T-helper 1 cell treated with Interleukin-12 subunit alpha and Interleukin-12 subunit beta and Interleukin-4 antibody, amounts not matched to agents 30 μg/mL and 1 μg/mL, for 36 hours (primary cell): Measurements from ENCODE around the gene GCLC.
"Not testable (repeated sequence)": the region's sequence is repeated elsewhere in the genome, so short reads cannot be mapped to it uniquely, and the experiment has no call there.

Experiments
- H3K27ac Mint-ChIP-seq: one replicate; pipeline ENCODE4 v1.8.0; 2021; ENCODE audit warnings: mild to moderate bottlenecking, mixed read lengths
- H3K27me3 Mint-ChIP-seq: one replicate; pipeline ENCODE4 v1.8.0; 2021; ENCODE audit warnings: low read depth, mixed read lengths
- H3K36me3 Mint-ChIP-seq: one replicate; pipeline ENCODE4 v1.8.0; 2021; ENCODE audit warnings: low read depth, mixed read lengths
- H3K4me1 Mint-ChIP-seq: one replicate; pipeline ENCODE4 v1.8.0; 2021; ENCODE audit warnings: low read depth, mixed read lengths
- H3K4me3 Mint-ChIP-seq: one replicate; pipeline ENCODE4 v1.8.0; 2021; ENCODE audit warnings: mild to moderate bottlenecking, moderate library complexity, mixed read lengths
- H3K9me3 Mint-ChIP-seq: one replicate; pipeline ENCODE4 v1.8.0; 2021; ENCODE audit warnings: mixed read lengths

GCLC gene

DNA sequence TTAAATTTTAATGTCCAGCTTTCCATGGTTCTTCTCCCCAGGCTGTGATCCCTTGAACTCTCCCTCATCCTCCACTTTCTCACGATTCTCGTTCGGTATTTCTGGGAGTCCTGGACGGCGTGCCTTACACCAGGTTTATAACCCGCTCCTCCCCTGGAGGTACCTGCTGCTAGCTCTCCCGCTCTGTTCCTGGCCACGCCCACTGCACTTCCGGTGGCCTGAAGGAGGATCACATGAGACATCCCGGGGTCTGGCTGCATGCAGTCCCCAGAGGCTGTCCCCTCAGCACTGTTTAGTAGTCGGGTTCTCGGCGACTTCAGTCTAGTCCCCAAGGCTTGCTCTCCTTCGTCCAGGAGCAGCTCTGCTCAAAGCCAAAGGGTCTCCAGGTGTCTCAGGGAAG, 28.4 kb upstream of the GCLC start:
- Mint-ChIP-seq H3K36me3 (no peaks in the 10 kb centered on the region), H3K27me3 (no peaks in the 10 kb centered on the region), H3K4me3 (no peak overlapping the region), H3K9me3 (no peaks in the 10 kb centered on the region), H3K27ac (no peak overlapping the region), H3K4me1 (no peaks in the 10 kb centered on the region)

DNA sequence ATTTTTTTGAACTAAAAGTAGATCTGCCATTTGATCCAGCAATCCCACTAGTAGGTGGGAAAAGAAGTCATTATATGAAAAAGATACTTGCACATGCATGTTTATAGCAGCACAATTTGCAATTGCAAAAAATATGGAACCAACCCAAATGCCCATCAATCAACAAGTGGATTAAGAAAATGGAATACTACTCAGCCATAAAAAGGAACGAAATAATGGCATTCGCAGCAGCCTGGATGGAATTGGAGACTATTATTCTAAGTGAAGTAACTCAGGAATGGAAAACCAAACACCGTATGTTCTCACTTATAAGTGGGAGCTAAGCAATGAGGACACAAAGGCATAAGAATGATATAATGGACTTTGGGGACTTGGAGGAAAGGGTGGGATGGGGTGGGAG, 27.5 kb upstream of the GCLC start:
- not testable (repeated sequence) for H3K9me3 Mint-ChIP-seq, H3K4me3 Mint-ChIP-seq, H3K27ac Mint-ChIP-seq, H3K36me3 Mint-ChIP-seq, H3K27me3 Mint-ChIP-seq, H3K4me1 Mint-ChIP-seq

DNA sequence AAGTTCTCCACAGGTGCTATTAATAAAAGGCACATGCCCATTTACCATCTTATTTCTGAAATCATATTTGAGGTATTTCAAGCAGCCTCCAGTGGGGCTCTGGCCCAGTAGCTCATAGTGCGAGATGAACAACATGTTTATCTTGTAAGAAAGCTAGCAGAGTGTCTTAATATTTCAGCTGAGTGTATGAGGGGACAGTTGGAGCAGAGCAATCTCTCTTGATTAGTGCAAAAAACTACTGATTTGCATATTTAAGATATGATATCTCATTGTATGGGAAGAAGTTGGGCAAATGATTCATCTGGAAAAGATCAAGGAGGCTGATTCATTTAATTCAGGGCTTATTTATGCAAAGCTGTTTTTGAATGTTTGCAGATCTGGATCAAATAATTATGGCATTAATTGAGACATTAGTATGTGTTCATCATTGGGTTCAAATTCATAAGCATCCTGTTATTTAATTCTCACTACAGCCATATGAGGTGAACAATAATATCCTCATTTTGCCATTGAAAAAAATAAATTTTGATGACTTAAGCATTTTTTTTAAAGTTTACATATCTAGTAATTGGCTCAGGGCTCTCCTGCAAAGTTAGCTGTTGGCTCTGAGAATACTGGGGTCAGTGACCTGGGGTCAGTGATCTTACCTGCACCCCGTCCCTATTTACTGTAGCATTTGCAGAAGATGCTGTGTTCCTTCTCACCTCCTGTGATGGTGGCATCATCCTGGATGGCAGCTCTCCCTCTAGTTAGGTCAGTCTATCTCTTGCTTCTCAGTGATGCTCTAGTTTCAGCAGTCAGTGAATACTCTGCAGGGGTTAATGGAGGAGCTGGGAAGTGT, 24.1 kb upstream of the GCLC start:
- Mint-ChIP-seq H3K4me1 (no peaks in the 10 kb centered on the region), H3K4me3 (no peak overlapping the region), H3K9me3 (no peaks in the 10 kb centered on the region), H3K27me3 (peaks cover 9% of the 10 kb centered on the region), H3K27ac (no peak overlapping the region), H3K36me3 (no peaks in the 10 kb centered on the region)

DNA sequence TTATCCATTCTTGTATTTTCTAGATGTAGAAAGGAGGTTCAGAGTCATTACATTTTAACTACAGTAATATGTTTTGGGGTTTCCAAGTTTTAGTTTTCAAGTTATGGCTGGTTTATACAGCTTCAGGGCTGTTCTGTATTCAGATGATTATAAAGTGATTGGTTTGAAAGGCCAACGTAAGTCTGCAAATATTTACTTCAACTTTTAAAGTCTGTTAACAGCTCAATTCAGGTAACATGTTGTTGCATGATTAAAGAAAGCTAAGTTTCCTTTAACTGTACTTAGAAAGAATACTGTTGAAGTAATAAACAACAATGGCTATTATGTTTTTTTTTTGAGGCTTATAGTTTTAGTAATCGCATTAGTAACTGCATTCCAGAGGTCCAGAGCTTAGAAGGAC, 22.8 kb upstream of the GCLC start:
- H3K36me3 Mint-ChIP-seq, result no peaks in the 10 kb centered on the region
- H3K4me3 Mint-ChIP-seq, result no peak overlapping the region
- no peaks in the 10 kb centered on the region for H3K4me1 Mint-ChIP-seq
- no peaks in the 10 kb centered on the region for H3K9me3 Mint-ChIP-seq
- H3K27ac Mint-ChIP-seq, result no peak overlapping the region
- peaks cover 15% of the 10 kb centered on the region for H3K27me3 Mint-ChIP-seq

DNA sequence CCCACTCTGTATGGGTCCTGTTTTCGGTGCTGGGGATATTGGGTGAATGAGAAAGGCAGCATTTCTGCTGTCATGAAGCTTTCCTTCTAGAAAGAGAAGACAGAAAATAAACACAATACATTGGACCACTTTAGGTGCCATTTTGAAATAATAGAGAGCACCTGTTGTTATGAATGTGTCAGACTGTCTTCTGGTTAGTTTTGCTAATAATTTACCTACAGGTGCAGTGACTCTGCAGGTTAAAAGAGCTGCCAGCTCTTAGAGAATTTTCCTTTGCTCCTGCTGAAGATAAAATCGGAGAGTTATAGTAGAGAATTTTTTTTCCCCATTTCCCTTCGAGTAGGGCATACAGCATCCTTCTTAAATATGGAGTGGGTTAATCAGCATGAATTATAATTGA, 21.9 kb upstream of the GCLC start:
- Mint-ChIP-seq H3K4me1 (no peaks in the 10 kb centered on the region), H3K4me3 (no peak overlapping the region), H3K9me3 (peaks cover 2% of the 10 kb centered on the region), H3K27ac (no peak overlapping the region), H3K27me3 (peaks cover 23% of the 10 kb centered on the region), H3K36me3 (no peaks in the 10 kb centered on the region)

DNA sequence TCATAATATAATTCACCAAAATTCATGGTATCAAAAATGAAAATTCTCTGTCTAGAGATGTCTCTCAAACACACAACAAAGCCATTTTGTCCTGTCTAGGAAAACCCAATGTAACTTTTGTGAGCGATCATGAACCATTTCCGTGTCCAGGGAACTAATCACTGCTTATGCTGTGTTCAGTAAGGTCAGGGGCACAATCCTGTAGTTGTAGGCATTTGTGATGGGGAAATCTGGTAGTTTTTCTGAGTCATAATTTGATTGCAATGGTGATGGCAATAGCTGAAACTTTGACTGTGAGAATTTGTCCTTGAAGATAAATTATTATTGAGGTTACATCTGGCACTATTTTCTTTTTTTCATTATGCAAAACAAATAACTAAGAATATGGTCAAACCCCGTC, 21.0 kb upstream of the GCLC start:
- no peaks in the 10 kb centered on the region for H3K36me3 Mint-ChIP-seq
- no peaks in the 10 kb centered on the region for H3K4me1 Mint-ChIP-seq
- no peak overlapping the region for H3K27ac Mint-ChIP-seq
- H3K9me3 Mint-ChIP-seq, result peaks cover 7% of the 10 kb centered on the region
- no peak overlapping the region for H3K4me3 Mint-ChIP-seq
- peaks cover 23% of the 10 kb centered on the region for H3K27me3 Mint-ChIP-seq

DNA sequence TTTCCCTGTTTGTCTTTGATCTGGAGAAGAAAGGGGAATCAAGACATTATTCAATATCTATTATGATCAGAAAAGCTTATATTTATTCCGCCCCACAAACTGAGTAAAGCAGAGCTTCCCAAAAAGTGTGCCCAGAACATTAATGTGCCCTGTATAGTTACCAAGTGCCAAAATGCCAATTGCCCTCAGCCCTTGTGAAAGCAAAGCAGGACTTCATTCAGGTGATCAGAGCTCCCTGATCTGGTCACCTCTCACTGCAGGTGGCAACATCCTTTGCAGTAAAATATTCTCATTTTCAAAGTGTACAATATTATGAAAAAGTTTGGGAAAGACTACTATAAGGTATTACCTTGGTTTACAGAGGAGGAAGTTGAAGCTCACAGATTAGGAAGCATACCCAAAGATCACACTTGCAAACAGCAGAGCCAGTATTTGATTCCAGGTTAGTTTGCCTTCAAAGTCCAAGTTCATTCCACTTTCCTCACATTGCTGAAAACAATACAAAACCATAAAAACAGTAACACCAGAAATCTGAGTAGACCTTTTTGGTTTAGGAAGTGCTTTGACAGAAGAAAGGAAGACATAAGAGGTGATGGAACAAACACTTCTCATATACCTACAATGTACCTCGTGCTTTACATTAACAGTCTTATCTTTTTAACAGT, 19.6 kb upstream of the GCLC start:
- peaks cover 14% of the 10 kb centered on the region for H3K9me3 Mint-ChIP-seq
- H3K4me1 Mint-ChIP-seq, result no peaks in the 10 kb centered on the region
- no peaks in the 10 kb centered on the region for H3K36me3 Mint-ChIP-seq
- no peak overlapping the region for H3K27ac Mint-ChIP-seq
- H3K27me3 Mint-ChIP-seq, result peaks cover 23% of the 10 kb centered on the region
- no peak overlapping the region for H3K4me3 Mint-ChIP-seq

DNA sequence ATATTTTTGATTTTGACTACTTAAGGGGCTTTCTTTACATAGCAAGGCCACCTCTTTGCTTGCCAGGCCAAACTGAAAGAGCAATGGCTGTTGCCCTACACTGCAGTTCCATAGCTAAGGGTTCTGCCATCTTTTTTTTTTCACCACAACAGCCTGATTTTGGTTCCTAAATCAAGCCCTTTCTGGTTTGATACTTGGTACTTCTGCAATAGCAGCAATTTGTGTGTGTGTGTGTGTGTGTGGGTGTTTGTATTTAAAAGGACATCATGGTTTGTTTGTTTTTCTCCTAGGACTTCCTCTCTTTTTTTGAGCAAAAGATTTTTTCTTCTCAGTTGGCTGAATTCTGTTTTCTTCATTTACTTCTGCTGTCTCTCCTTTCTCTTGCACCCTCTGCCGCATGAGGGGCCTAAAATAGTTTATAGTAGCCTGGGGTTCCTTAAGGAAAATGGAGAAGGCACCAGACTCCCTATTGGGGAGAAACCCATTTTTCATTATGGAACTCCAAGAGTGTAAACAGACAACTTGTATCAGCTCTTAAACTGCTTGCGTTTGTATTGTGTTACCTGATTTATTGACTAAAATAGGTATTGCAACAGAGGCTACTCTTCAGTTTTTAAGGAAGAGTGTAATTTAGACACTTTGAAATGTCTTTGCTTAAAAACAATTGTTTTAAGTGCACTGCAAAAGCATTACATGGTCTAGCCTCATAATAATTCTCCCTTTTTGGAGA, 12.2 kb upstream of the GCLC start:
- Mint-ChIP-seq H3K4me3 (no peak overlapping the region), H3K36me3 (peaks cover 2% of the 10 kb centered on the region), H3K4me1 (no peaks in the 10 kb centered on the region), H3K9me3 (peaks cover 23% of the 10 kb centered on the region), H3K27me3 (peaks cover 3% of the 10 kb centered on the region), H3K27ac (no peak overlapping the region)

DNA sequence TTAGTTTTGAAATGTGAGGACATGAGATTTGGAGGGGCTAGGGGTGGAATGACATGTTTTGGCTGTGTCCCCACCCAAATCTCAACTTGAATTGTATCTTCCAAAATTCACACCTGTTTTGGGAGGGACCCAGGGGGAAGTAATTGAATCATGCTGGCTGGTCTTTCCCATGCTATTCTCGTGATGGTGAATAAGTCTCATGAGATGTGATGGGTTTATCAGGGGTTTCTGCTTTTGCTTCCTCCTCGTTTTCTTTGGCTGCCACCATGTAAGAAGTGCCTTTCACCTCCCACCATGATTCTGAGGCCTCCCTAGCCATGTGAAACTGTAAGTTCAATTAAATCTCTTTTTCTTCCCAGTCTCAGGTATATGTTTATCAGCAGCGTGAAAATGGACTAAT, 8.7 kb upstream of the GCLC start:
- H3K36me3 Mint-ChIP-seq, H3K4me1 Mint-ChIP-seq, H3K27me3 Mint-ChIP-seq, H3K4me3 Mint-ChIP-seq, H3K27ac Mint-ChIP-seq: not testable (repeated sequence)
- H3K9me3 Mint-ChIP-seq, result peaks cover 12% of the 10 kb centered on the region

DNA sequence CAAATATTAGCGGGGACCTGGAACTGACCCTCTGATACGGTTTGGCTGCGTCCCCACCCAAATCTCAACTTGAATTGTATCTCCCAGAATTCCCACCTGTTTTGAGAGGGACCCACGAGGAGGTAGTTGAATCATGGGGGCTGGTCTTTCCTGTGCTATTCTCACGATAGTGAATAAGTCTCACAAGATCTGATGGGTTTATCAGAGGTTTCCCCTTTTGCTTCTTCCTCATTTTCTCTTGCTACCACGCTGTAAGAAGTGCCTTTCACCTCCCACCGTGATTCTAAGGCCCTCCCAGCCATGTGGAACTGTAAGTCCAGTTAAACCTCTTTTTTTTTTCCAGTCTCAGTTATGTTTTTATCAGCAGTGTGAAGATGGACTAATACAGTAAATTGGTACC, 6.8 kb upstream of the GCLC start:
- peaks cover 14% of the 10 kb centered on the region for H3K4me1 Mint-ChIP-seq
- not testable (repeated sequence) for H3K4me3 Mint-ChIP-seq, H3K36me3 Mint-ChIP-seq, H3K27ac Mint-ChIP-seq, H3K27me3 Mint-ChIP-seq, H3K9me3 Mint-ChIP-seq

DNA sequence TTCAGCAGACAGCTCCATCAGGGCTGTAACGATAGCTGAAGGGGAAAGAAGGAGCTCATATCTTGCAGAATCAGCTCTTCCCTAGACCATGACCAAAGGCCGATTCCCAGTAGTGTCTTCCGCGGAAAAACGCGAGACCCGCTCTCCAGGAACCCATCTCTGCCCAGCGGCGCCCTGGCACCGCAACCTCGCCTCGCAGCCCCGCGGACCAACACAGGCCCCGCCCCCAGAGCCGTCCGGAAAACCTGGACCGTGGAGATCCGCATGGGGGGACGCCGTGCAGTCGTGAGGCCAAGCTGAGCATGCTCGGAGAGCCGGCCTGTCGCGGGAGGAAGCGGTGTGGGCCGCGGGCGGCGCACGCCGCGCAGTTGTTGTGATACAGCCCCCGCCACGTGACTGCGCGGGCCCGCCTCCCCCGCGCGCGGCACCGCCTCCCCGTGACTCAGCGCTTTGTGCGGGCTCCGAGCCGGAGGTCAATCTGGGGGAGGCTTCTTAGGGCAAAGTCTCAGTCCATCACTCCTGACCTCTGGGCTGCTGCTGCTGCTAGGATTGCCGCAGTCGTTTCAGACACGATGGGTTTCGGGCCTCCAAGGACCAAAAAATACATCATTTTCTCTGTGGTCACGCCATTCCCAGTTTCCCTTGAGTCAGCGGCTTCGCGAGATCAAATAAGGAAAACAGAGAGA, 3.1 kb upstream of the GCLC start:
- peaks cover 39% of the 10 kb centered on the region for H3K4me1 Mint-ChIP-seq
- peak overlapping the region; percentile 81 for H3K4me3 Mint-ChIP-seq
- H3K27me3 Mint-ChIP-seq, result peaks cover 21% of the 10 kb centered on the region
- H3K36me3 Mint-ChIP-seq, result peaks cover 6% of the 10 kb centered on the region
- H3K9me3 Mint-ChIP-seq, result no peaks in the 10 kb centered on the region
- H3K27ac Mint-ChIP-seq, result peak overlapping the region; percentile 78

DNA sequence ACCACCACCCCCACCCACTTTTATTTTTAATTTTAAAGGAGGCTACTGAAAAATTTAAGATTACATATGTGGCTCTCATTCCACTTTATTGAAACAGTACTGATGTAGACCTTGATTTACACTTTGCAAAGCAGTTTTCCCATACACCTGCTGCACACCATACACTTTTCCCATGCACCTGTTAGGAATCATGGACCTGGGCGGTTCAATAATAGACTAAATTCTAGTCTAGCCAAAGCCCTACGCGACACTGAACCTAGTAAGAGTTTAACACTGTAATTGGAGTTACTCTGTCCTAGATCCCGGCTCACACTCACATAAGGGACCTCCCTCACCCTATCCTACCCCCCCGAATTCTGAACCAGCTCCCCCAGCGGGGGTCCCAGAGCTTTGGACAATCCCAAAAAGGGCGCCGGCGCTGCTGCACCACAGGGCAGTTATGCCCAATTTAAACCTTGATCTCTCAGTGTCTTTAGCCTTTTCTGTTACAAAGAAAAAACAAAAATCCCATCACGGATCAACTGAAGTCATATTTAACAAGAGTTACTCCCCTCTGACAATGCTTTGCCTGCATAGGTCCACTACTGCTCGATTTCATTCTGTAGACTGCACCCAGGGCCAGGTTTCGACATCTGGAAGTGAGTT, 2.4 kb upstream of the GCLC start:
- H3K27ac Mint-ChIP-seq, result peak overlapping the region; percentile 78
- peaks cover 39% of the 10 kb centered on the region for H3K4me1 Mint-ChIP-seq
- peak overlapping the region; percentile 81 for H3K4me3 Mint-ChIP-seq
- peaks cover 7% of the 10 kb centered on the region for H3K36me3 Mint-ChIP-seq
- no peaks in the 10 kb centered on the region for H3K9me3 Mint-ChIP-seq
- H3K27me3 Mint-ChIP-seq, result peaks cover 21% of the 10 kb centered on the region

DNA sequence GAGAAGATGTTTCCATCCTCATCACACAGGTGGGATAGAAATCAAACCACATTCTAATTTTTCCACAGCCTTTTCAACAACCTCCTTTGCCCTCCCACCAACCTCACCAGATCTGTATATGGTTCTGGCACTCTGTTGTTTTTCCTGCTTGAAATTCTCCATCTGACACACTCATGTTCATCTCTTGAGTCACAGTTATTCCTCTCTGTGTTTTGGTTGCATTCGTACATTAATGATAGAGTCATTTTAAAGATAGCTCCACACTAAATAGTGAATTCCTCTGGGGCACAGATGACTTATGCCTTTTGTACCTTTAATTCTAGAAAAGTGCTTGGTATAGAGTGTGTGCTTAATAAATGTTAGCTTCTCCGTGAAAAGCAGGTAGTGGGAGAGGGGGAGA, 1.4 kb upstream of the GCLC start:
- no peaks in the 10 kb centered on the region for H3K9me3 Mint-ChIP-seq
- peak overlapping the region; percentile 48 for H3K4me3 Mint-ChIP-seq
- peaks cover 21% of the 10 kb centered on the region for H3K27me3 Mint-ChIP-seq
- no peak overlapping the region for H3K27ac Mint-ChIP-seq
- H3K4me1 Mint-ChIP-seq, result peaks cover 41% of the 10 kb centered on the region
- H3K36me3 Mint-ChIP-seq, result peaks cover 10% of the 10 kb centered on the region

DNA sequence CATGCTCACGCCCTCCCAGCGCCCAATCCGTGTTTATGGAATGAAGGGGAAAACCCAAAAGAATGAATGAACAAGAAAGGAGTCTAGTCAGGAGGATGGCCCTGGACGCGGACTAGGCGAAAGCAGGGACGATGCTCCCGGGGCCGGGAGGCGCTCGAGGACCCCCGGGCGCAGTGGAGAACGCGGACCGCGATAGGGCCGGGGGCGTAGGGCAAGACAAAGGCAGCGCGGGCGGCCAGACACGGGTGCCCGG, 758 bp downstream of the GCLC start:
- Mint-ChIP-seq H3K4me3 (peak overlapping the region; percentile 97), H3K4me1 (peaks cover 47% of the 10 kb centered on the region), H3K27ac (peak overlapping the region; percentile 92), H3K9me3 (no peaks in the 10 kb centered on the region), H3K27me3 (peaks cover 21% of the 10 kb centered on the region), H3K36me3 (peaks cover 12% of the 10 kb centered on the region)
